ENCODE measurements around the gene COL25A1.
"Not testable (repeated sequence)": the region's sequence is repeated elsewhere in the genome, so short reads cannot be mapped to it uniquely, and the experiment has no call there.

Gene COL25A1

GRCh38 chr4:109051054-109051453 is 251.4 kb downstream of the COL25A1 start:
- DNase-seq (ENCODE audit: low read depth in 2 of 2): no peak

GRCh38 chr4:109049926-109050325 is 252.5 kb downstream of the COL25A1 start:
- no peak for DNase-seq (ENCODE audit: low read depth in 2 of 2)

GRCh38 chr4:109046471-109047201 is 255.8 kb downstream of the COL25A1 start:
- DNase-seq (ENCODE audit: low read depth in 2 of 2): no peak

- DNase-seq (ENCODE audit: low read depth in 2 of 2): no peak
These were observed 258.0 kb downstream of the COL25A1 start for GRCh38 chr4:109044431-109044830.

- DNase-seq (ENCODE audit: low read depth in 2 of 2): no peak
These were observed 259.2 kb downstream of the COL25A1 start for GRCh38 chr4:109043286-109043685.

GRCh38 chr4:109041463-109042360 is 260.7 kb downstream of the COL25A1 start:
- no peak for DNase-seq (ENCODE audit: low read depth in 2 of 2)

GRCh38 chr4:109040441-109040840 is 262.0 kb downstream of the COL25A1 start:
- DNase-seq (ENCODE audit: low read depth in 2 of 2): no peak

- no peak for DNase-seq (ENCODE audit: low read depth in 2 of 2)
These were observed 265.4 kb downstream of the COL25A1 start for GRCh38 chr4:109037026-109037425.

- DNase-seq (ENCODE audit: low read depth in 2 of 2): no peak
These were observed 268.5 kb downstream of the COL25A1 start for GRCh38 chr4:109033993-109034392.

GRCh38 chr4:109032671-109033070 is 269.8 kb downstream of the COL25A1 start:
- no peak for DNase-seq (ENCODE audit: low read depth in 2 of 2)

- no peak for DNase-seq (ENCODE audit: low read depth in 2 of 2)
These were observed 272.5 kb downstream of the COL25A1 start for GRCh38 chr4:109029987-109030386.

- DNase-seq (ENCODE audit: low read depth in 2 of 2): no peak
These were observed 275.4 kb downstream of the COL25A1 start for GRCh38 chr4:109027016-109027500.

- DNase-seq (ENCODE audit: low read depth in 2 of 2): no peak
These were observed 275.9 kb downstream of the COL25A1 start for GRCh38 chr4:109026588-109026987.

GRCh38 chr4:109025471-109026076 is 276.9 kb downstream of the COL25A1 start:
- DNase-seq (ENCODE audit: low read depth in 2 of 2): no peak

GRCh38 chr4:109022961-109023360 is 279.5 kb downstream of the COL25A1 start:
- DNase-seq (ENCODE audit: low read depth in 2 of 2): no peak

- DNase-seq (ENCODE audit: low read depth in 2 of 2): not testable (repeated sequence)
These were observed 280.8 kb downstream of the COL25A1 start for GRCh38 chr4:109021630-109022029.

- no peak for DNase-seq (ENCODE audit: low read depth in 2 of 2)
These were observed 281.6 kb downstream of the COL25A1 start for GRCh38 chr4:109020861-109021260.

- no peak for DNase-seq (ENCODE audit: low read depth in 2 of 2)
These were observed 286.3 kb downstream of the COL25A1 start for GRCh38 chr4:109016200-109016599.

GRCh38 chr4:109015413-109015810 is 287.0 kb downstream of the COL25A1 start:
- DNase-seq (ENCODE audit: low read depth in 2 of 2): no peak

- no peak for DNase-seq (ENCODE audit: low read depth in 2 of 2)
These were observed 287.7 kb downstream of the COL25A1 start for GRCh38 chr4:109014593-109015412.

- no peak for DNase-seq (ENCODE audit: low read depth in 2 of 2)
These were observed 290.1 kb downstream of the COL25A1 start for GRCh38 chr4:109012286-109012880.
